ENCODE results near the gene LHPP. TPM values are rescaled to one million over a fixed set of nuclear protein-coding genes. Genes with fewer than 3 reads are reported as not detected.
"Not testable (repeated sequence)": the region's sequence is repeated elsewhere in the genome, so short reads cannot be mapped to it uniquely, and the experiment has no call there.

LHPP gene
- total RNA-seq, 1 donor from 2014 or later, result 8.8 TPM

DNA sequence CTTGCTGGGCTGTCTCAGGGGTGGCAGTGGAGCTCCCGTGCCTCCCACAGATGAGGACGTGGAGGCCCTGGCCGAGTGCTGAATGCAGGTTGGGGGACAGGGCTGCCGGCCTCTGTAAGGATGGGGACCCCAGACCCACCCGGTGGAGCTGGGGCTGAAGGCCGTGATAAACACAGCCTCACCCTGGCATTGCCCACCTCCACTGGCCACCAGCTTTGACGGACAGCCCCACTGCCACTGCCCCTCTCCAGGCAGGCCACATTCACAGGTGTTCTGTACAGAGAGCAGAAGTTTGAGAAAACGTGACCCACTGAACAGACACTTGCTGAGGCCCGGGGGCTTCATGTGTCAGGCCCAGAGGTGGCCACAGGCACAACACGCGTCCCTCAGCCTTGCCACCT lies 126.2 kb downstream of the LHPP start:
- no peak overlapping the region for H3K4me3 Mint-ChIP-seq
- H3K36me3 Mint-ChIP-seq (ENCODE audit: low read depth), result no peaks in the 10 kb centered on the region
- no peak overlapping the region for H3K27ac Mint-ChIP-seq (ENCODE audit: unreplicated experiment)
- peaks cover 28% of the 10 kb centered on the region for H3K4me1 Mint-ChIP-seq
- H3K9me3 Mint-ChIP-seq, result peaks cover 2% of the 10 kb centered on the region
- TF ChIP-seq, protein P1, sequence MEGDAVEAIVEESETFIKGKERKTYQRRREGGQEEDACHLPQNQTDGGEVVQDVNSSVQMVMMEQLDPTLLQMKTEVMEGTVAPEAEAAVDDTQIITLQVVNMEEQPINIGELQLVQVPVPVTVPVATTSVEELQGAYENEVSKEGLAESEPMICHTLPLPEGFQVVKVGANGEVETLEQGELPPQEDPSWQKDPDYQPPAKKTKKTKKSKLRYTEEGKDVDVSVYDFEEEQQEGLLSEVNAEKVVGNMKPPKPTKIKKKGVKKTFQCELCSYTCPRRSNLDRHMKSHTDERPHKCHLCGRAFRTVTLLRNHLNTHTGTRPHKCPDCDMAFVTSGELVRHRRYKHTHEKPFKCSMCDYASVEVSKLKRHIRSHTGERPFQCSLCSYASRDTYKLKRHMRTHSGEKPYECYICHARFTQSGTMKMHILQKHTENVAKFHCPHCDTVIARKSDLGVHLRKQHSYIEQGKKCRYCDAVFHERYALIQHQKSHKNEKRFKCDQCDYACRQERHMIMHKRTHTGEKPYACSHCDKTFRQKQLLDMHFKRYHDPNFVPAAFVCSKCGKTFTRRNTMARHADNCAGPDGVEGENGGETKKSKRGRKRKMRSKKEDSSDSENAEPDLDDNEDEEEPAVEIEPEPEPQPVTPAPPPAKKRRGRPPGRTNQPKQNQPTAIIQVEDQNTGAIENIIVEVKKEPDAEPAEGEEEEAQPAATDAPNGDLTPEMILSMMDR (conservative IDR thresholded peaks at IDR 0.05), result no peak
- no peaks in the 10 kb centered on the region for H3K27me3 Mint-ChIP-seq (ENCODE audit: low read depth)
- DNase-seq (ENCODE audit: low read depth, low spot score), result no peak

DNA sequence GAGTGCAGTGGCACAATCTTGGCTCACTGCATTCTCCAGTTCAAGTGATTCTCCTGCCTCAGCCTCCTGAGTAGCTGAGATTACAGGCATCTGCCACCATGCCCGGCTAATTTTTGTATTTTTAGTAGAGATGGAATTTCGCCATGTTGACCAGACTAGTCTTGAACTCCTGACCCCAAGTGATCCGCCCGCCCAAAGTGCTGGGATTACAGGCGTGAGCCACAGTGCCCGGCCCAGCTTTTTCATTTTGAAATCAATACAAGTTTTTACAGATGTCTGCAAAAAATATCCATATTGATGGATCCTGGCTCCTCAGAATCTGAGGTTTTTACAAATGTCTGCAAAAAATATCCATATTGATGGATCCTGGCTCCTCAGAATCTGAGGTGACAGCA lies 126.7 kb downstream of the LHPP start:
- DNase-seq (ENCODE audit: low read depth, low spot score); H3K4me3 Mint-ChIP-seq; H3K27me3 Mint-ChIP-seq (ENCODE audit: low read depth); H3K27ac Mint-ChIP-seq (ENCODE audit: unreplicated experiment); H3K36me3 Mint-ChIP-seq (ENCODE audit: low read depth); H3K9me3 Mint-ChIP-seq: not testable (repeated sequence)
- H3K4me1 Mint-ChIP-seq, result peaks cover 28% of the 10 kb centered on the region

DNA sequence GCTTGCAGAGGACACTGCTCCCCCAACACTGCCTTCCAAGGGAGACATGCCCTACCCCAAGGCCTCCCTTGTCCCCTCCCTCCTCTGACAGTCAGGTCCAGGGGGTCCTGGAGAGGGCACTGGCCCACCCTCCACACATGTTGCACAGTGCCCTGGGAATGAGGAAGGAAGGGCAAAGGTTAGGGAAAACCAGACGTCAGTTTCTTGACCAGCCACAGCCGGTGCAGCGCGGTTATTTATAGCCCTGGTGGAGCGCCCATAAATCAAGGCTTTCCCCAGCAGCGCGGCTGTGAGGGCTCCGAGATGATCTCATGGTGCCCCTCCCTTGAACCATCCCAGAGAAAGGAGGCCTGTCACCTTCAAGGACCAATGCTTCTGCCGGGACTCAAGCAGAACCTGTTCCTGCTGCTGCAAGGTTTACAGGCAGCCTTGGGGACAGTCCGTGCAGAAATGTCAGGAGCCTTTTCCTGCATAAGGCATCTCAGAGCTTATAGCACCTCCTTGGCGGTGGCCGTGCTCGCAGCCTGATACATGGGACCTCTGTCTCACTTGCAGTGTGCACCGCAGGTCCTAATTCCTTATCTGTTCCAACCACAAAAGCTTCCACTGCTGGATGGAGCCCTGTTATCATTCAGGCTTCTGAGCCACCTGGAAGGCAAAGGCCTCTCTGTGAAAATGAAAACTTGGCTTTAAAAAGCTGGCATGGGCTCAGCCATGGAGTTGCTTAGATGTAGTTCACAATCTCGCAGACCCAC lies 127.3 kb downstream of the LHPP start:
- TF ChIP-seq, protein P1 (conservative IDR thresholded peaks at IDR 0.05), result no peak
- peaks cover 2% of the 10 kb centered on the region for H3K9me3 Mint-ChIP-seq
- H3K27ac Mint-ChIP-seq (ENCODE audit: unreplicated experiment), result peak overlapping the region; percentile 35
- no peaks in the 10 kb centered on the region for H3K36me3 Mint-ChIP-seq (ENCODE audit: low read depth)
- peaks cover 28% of the 10 kb centered on the region for H3K4me1 Mint-ChIP-seq
- DNase-seq (ENCODE audit: low read depth, low spot score), result no peak
- H3K4me3 Mint-ChIP-seq, result no peak overlapping the region
- H3K27me3 Mint-ChIP-seq (ENCODE audit: low read depth), result no peaks in the 10 kb centered on the region

DNA sequence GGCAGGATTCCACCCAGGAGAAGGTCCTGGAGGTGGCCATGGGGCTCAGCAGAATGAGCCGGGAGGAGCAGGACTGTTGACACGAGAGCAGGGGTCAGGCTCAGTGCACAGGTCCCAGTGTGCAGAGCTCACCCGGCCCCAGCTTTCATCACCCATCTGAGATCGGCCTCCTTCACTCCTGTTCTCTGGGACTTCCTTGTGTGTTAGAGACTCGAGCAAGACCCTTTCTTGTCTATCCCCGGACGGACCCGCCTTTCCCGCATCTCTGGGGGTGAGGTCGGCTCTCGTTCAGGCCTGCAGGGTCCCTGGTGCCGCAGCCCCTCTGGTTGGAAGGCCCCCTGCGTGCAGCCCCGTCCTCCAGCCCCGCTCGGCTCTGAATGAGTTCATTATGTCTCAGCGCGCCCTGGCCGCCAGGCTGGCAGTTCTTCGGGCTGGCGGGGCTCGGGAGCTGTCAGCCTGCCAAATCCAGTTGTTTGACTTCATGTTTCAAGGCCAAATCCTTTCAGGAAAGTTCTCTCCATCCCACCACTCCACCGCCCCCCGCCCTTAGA lies 127.9 kb downstream of the LHPP start:
- H3K27ac Mint-ChIP-seq (ENCODE audit: unreplicated experiment), result no peak overlapping the region
- TF ChIP-seq, protein P1 (conservative IDR thresholded peaks at IDR 0.05), result no peak
- peaks cover 28% of the 10 kb centered on the region for H3K4me1 Mint-ChIP-seq
- H3K36me3 Mint-ChIP-seq (ENCODE audit: low read depth), result no peaks in the 10 kb centered on the region
- peak overlapping the region; percentile 38 for H3K4me3 Mint-ChIP-seq
- peaks cover 2% of the 10 kb centered on the region for H3K9me3 Mint-ChIP-seq
- DNase-seq (ENCODE audit: low read depth, low spot score), result no peak
- H3K27me3 Mint-ChIP-seq (ENCODE audit: low read depth), result no peaks in the 10 kb centered on the region

DNA sequence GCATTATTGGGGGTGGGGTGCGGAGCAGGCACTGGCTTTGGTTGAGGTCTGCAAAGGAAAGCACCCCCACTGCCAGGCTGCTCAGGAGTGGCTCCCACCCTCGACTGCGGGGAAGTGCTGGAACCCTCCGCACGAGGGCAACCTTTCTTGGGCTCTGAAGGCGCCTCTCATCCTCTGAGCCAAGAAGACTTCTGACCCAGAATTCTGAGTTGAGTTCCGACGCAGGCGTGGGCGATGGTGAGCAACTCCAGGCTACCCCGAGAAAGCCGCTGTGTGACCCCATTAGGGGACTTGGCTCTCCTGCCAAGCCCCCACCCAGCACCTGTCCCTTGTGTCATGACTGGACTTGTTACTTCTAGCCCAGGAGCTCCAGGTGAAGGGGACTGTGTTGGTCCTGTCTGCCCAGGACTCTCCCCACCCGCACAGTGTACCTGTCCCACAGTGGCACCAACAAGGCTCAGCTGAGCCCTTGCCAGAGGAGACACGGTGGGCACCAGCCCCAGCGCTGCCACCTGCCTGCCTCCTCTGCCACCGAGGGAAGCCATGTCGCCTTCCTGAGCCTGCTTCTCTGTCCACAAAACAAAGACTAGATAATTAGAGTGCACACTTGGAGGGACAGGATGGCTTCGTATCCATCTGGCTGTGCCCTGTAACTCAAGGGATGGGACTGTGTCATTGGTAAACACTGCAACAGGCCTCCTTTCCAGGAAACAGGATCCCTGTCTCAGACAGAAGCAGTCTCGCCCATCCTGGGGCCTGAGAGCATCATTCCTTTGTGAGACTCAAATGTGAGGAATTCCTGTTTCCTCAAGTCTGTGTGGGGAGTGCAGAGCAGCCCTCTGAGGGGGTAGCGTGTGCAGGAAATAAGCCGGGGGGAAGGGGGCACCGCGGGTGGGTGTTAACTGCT lies 128.8 kb downstream of the LHPP start:
- Mint-ChIP-seq H3K9me3 (peaks cover 2% of the 10 kb centered on the region), H3K36me3 (ENCODE audit: low read depth) (no peaks in the 10 kb centered on the region), H3K27ac (ENCODE audit: unreplicated experiment) (peak overlapping the region; percentile 8), H3K4me3 (no peak overlapping the region), H3K27me3 (ENCODE audit: low read depth) (no peaks in the 10 kb centered on the region), H3K4me1 (peaks cover 28% of the 10 kb centered on the region)
- TF ChIP-seq, protein P1 (conservative IDR thresholded peaks at IDR 0.05), result no peak
- DNase-seq (ENCODE audit: low read depth, low spot score), result no peak

Data from neural crest cell (in vitro differentiated cells).